Neutrophil (primary cell): ENCODE measurements around the gene KLHL14.

Experiments used
- H3K27ac ChIP-seq: fragments of 200-600 bp; sonication (generic); 2 replicates; pipeline ENCODE4 v1.5.1; 2016; ENCODE audit warnings: mild to moderate bottlenecking, moderate library complexity
- H3K27me3 ChIP-seq: fragments of 200-600 bp; sonication (generic); 2 replicates; pipeline ENCODE4 v1.6.0; 2016; ENCODE audit warnings: mild to moderate bottlenecking
- H3K36me3 ChIP-seq: fragments of 200-600 bp; sonication (generic); 2 replicates; pipeline ENCODE4 v1.5.1; 2017
- H3K4me1 ChIP-seq, 2 experiments: fragments of 200-600 bp in 1 of 2; sonication (generic) in 1 of 2; 1 replicate in 1 of 2; 2 replicates in 1 of 2; pipeline versions ENCODE4 v1.5.1 to v1.6.1; 2013 to 2016; ENCODE audit warnings: low read depth in 1 of 2, low read length in 1 of 2, mild to moderate bottlenecking in 1 of 2, moderate library complexity in 1 of 2; ENCODE audit not compliant: control insufficient read depth in 1 of 2, insufficient read depth in 1 of 2
- H3K4me3 ChIP-seq, 2 experiments: fragments of 200-600 bp in 1 of 2; sonication (generic) in 1 of 2; 1 replicate in 1 of 2; 2 replicates in 1 of 2; pipeline ENCODE4 v1.5.1; 2013 to 2016; ENCODE audit warnings: low read depth in 1 of 2, low read length in 1 of 2, mild to moderate bottlenecking in 1 of 2, moderate library complexity in 1 of 2
- H3K9me3 ChIP-seq: fragments of 200-600 bp; sonication (generic); 2 replicates; pipeline ENCODE4 v1.5.1; 2016
- CTCF ChIP-seq: fragments of 200-600 bp; sonication (generic); IDR thresholded peaks from 2 replicates; pipeline ENCODE4 v1.5.1; 2016; ENCODE audit warnings: antibody characterized with exemption

The KLHL14 gene

GRCh38 chr18:32773382-32773712 lies 524 bp upstream of the KLHL14 start:
- TF ChIP-seq CTCF: no peak
- no peaks in the 10 kb centered on the region for H3K4me1 ChIP-seq
- H3K27me3 ChIP-seq: peaks cover 73% of the 10 kb centered on the region
- H3K36me3 ChIP-seq: no peaks in the 10 kb centered on the region
- no peak overlapping the region for H3K4me3 ChIP-seq
- no peak overlapping the region for H3K27ac ChIP-seq
- no peaks in the 10 kb centered on the region for H3K9me3 ChIP-seq

- Histone ChIP-seq H3K4me3 (no peak overlapping the region), H3K27ac (no peak overlapping the region), H3K9me3 (no peaks in the 10 kb centered on the region), H3K36me3 (no peaks in the 10 kb centered on the region), H3K4me1 (no peaks in the 10 kb centered on the region), H3K27me3 (peaks cover 86% of the 10 kb centered on the region)
- no peak for TF ChIP-seq CTCF
Measured at GRCh38 chr18:32771871-32772580, 797 bp downstream of the KLHL14 start.

- Histone ChIP-seq H3K27ac (no peak overlapping the region), H3K36me3 (no peaks in the 10 kb centered on the region), H3K27me3 (peaks cover 91% of the 10 kb centered on the region), H3K4me1 (no peaks in the 10 kb centered on the region), H3K4me3 (no peak overlapping the region), H3K9me3 (no peaks in the 10 kb centered on the region)
- no peak for TF ChIP-seq CTCF
Measured at GRCh38 chr18:32771169-32771751, 1.6 kb downstream of the KLHL14 start.

GRCh38 chr18:32770666-32771168 lies 2.1 kb downstream of the KLHL14 start:
- peaks cover 93% of the 10 kb centered on the region for H3K27me3 ChIP-seq
- H3K4me3 ChIP-seq: no peak overlapping the region
- no peaks in the 10 kb centered on the region for H3K36me3 ChIP-seq
- H3K4me1 ChIP-seq: no peaks in the 10 kb centered on the region
- no peak for TF ChIP-seq CTCF
- no peak overlapping the region for H3K27ac ChIP-seq
- no peaks in the 10 kb centered on the region for H3K9me3 ChIP-seq

- Histone ChIP-seq H3K4me1 (no peaks in the 10 kb centered on the region), H3K36me3 (no peaks in the 10 kb centered on the region), H3K27ac (no peak overlapping the region), H3K9me3 (no peaks in the 10 kb centered on the region), H3K4me3 (no peak overlapping the region), H3K27me3 (peaks cover 94% of the 10 kb centered on the region)
- TF ChIP-seq CTCF: no peak
Measured at GRCh38 chr18:32770054-32770665, 2.7 kb downstream of the KLHL14 start.
